ENCODE data around the gene RPEL1. TPM values are rescaled to one million over a fixed set of nuclear protein-coding genes. Genes with fewer than 3 reads are reported as not detected.

Gene RPEL1
- polyA plus RNA-seq, 2 of the 4 experiments (the other 2 are of a cell fraction), result 0.12 to 0.13 TPM

- DNase-seq (ENCODE audit: low read depth in 1 of 2, low spot score in 1 of 2) (peak; percentile 90 to 96), ATAC-seq (peak; percentile 89 to 93), FAIRE-seq (peak; percentile 93)
- Histone ChIP-seq H3K4me1 (peaks cover 34% of the 10 kb centered on the region), H3K9me3 (0 out of 3 replicates have a peak, but pooled peaks cover under 1% of the 10 kb centered on the region), H3K4me2 (peak overlapping the region; percentile 50), H3K27ac (peak overlapping the region; percentile 44 to 74), H3K4me3 (no peak overlapping the region)
- ChIA-PET POLR2A (no interaction called here), CTCF (interaction anchor here (0.6 to 1.5 kb wide), 3 partner anchors 25 to 113 kb away, joined by 3 to 4 read pairs (median 4); no protein-coding TSS in a partner anchor)
- WGBS (ENCODE audit: missing lambda C conversion rate), result 1% methylated on average over 4 of the region's 4 CpGs
- TF ChIP-seq ELK1 (IDR thresholded peaks at IDR 0.05; ENCODE audit: low read depth, low read length), result no peak
- TF ChIP-seq NPAS2 (CRISPR knock-in tag; IDR thresholded peaks at IDR 0.05; ENCODE audit: borderline replicate concordance), result no peak
- no peak for TF ChIP-seq KDM1A (IDR thresholded peaks at IDR 0.05; ENCODE audit: low read depth)
- peak; percentile 88 for TF ChIP-seq FOSL2 (IDR thresholded peaks at IDR 0.05)
- TF ChIP-seq FOSL2 (CRISPR knock-in tag; IDR thresholded peaks at IDR 0.05), result peak; percentile 95
- TF ChIP-seq MAZ (IDR thresholded peaks at IDR 0.05; ENCODE audit: borderline replicate concordance, low read depth, low read length), result no peak
- no peak for TF ChIP-seq EHF (CRISPR knock-in tag; IDR thresholded peaks at IDR 0.05)
- TF ChIP-seq HMGXB4 (CRISPR knock-in tag; IDR thresholded peaks at IDR 0.05; ENCODE audit: borderline replicate concordance), result no peak
- no peak for TF ChIP-seq TP53 (CRISPR knock-in tag; IDR thresholded peaks at IDR 0.05)
- no peak for TF ChIP-seq RFX5 (IDR thresholded peaks at IDR 0.05)
- TF ChIP-seq ZSCAN20 (CRISPR knock-in tag; IDR thresholded peaks at IDR 0.05), result no peak
- no peak for TF ChIP-seq HDAC2 (IDR thresholded peaks at IDR 0.05)
- TF ChIP-seq CBX2 (IDR thresholded peaks at IDR 0.05; ENCODE audit: borderline replicate concordance, low read depth), result no peak
- no peak for TF ChIP-seq HOXB13 (CRISPR knock-in tag; IDR thresholded peaks at IDR 0.05; ENCODE audit: low read depth)
- TF ChIP-seq POLR2A (IDR thresholded peaks at IDR 0.05; ENCODE audit: low read length), result no peak
- no peak for TF ChIP-seq USF2 (IDR thresholded peaks at IDR 0.05)
- no peak for TF ChIP-seq RCOR1 (IDR thresholded peaks at IDR 0.05; ENCODE audit: low read depth, low read length)
- no peak for TF ChIP-seq HEYL (CRISPR knock-in tag; IDR thresholded peaks at IDR 0.05)
- no peak for TF ChIP-seq NFE2L2 (conservative IDR thresholded peaks at IDR 0.05; ENCODE audit: low read length)
- peak; percentile 59 for TF ChIP-seq MAFK (IDR thresholded peaks at IDR 0.05; ENCODE audit: partially characterized antibody)
- peak; percentile 60; the same call in 1 of the 2 replicates for TF ChIP-seq GATA3 (IDR thresholded peaks at IDR 0.05; ENCODE audit: borderline replicate concordance)
- no peak for TF ChIP-seq PHF8 (IDR thresholded peaks at IDR 0.05; ENCODE audit: borderline replicate concordance, low read depth)
- no peak for TF ChIP-seq HES2 (IDR thresholded peaks at IDR 0.05)
- TF ChIP-seq E2F6 (IDR thresholded peaks at IDR 0.05; ENCODE audit: borderline replicate concordance, low read depth), result no peak
- peak in 1 of 2 experiments; percentile 25; a peak in 1 of 5 replicates for TF ChIP-seq RAD21 (conservative IDR thresholded peaks at IDR 0.05 in 1 of 2, IDR thresholded peaks at IDR 0.05 in 1 of 2)
- no peak for TF ChIP-seq KDM5A (IDR thresholded peaks at IDR 0.05)
- TF ChIP-seq HOXB5 (CRISPR knock-in tag; IDR thresholded peaks at IDR 0.05), result no peak
- 0 out of 4 replicates have a peak, but pooled peaks of 1 of the 2 experiments have one; percentile 28 for TF ChIP-seq CEBPB (IDR thresholded peaks at IDR 0.05)
- TF ChIP-seq RARB (CRISPR knock-in tag; IDR thresholded peaks at IDR 0.05), result no peak
- no peak for TF ChIP-seq CTCF (IDR thresholded peaks at IDR 0.05)
- no peak for TF ChIP-seq ESRRA (IDR thresholded peaks at IDR 0.05; ENCODE audit: borderline replicate concordance, low read length)
- no peak for TF ChIP-seq FOSB (CRISPR knock-in tag; IDR thresholded peaks at IDR 0.05)
- TF ChIP-seq NR3C1 (IDR thresholded peaks at IDR 0.05), result no peak
- TF ChIP-seq BCL3 (IDR thresholded peaks at IDR 0.05), result no peak
- TF ChIP-seq ATOH8 (CRISPR knock-in tag; IDR thresholded peaks at IDR 0.05; ENCODE audit: low read depth), result no peak
These were observed 27.4 kb downstream of the RPEL1 start for GRCh38 chr10:103273041-103273441.
